ENCODE data around the gene ETV3. TPM values are rescaled to one million over a fixed set of nuclear protein-coding genes. Genes with fewer than 3 reads are reported as not detected.

Gene ETV3
- total RNA-seq, 4 donors from 2014 or later = 88.9 to 93.6 (median 90.9) TPM

- no peak overlapping the region for H3K4me3 ChIP-seq
- H3K4me1 ChIP-seq = peaks cover 11% of the 10 kb centered on the region
- no peak overlapping the region for H3K27ac ChIP-seq
- WGBS = 91% methylated on average over 6 of the region's 6 CpGs
- H3K36me3 ChIP-seq = no peaks in the 10 kb centered on the region
- no peaks in the 10 kb centered on the region for H3K27me3 ChIP-seq
- no peaks in the 10 kb centered on the region for H3K9me3 ChIP-seq
- peak; percentile 7 to 47 for DNase-seq (ENCODE audit: low spot score in 2 of 2)
- TF ChIP-seq EP300 (IDR thresholded peaks at IDR 0.05) (no peak), POLR2A (IDR thresholded peaks at IDR 0.05) (no peak), CTCF (IDR thresholded peaks at IDR 0.05) (no peak), POLR2AphosphoS5 (IDR thresholded peaks at IDR 0.05) (no peak)
Observed at GRCh38 chr1:157097692-157098091, 40.5 kb downstream of the ETV3 start.

GRCh38 chr1:157096881-157097280 is 41.3 kb downstream of the ETV3 start:
- TF ChIP-seq EP300 (IDR thresholded peaks at IDR 0.05) (no peak), POLR2AphosphoS5 (IDR thresholded peaks at IDR 0.05) (no peak), POLR2A (IDR thresholded peaks at IDR 0.05) (no peak), CTCF (IDR thresholded peaks at IDR 0.05) (no peak)
- Histone ChIP-seq H3K36me3 (no peaks in the 10 kb centered on the region), H3K27me3 (no peaks in the 10 kb centered on the region), H3K9me3 (no peaks in the 10 kb centered on the region), H3K4me3 (no peak overlapping the region), H3K4me1 (peaks cover 9% of the 10 kb centered on the region), H3K27ac (no peak overlapping the region)
- DNase-seq (ENCODE audit: low spot score in 2 of 2) = peak in 1 of 2 donors; percentile 35
- 84% methylated on average over 6 of the region's 6 CpGs for WGBS

- peak in 1 of 2 donors; percentile 53 for DNase-seq (ENCODE audit: low spot score in 2 of 2)
- H3K9me3 ChIP-seq = no peaks in the 10 kb centered on the region
- TF ChIP-seq EP300 (IDR thresholded peaks at IDR 0.05) (no peak), POLR2A (IDR thresholded peaks at IDR 0.05) (no peak), POLR2AphosphoS5 (IDR thresholded peaks at IDR 0.05) (no peak), CTCF (IDR thresholded peaks at IDR 0.05) (no peak)
- 33% methylated on average over 2 of the region's 2 CpGs for WGBS
- H3K4me3 ChIP-seq = no peak overlapping the region
- no peaks in the 10 kb centered on the region for H3K27me3 ChIP-seq
- H3K27ac ChIP-seq = no peak overlapping the region
- H3K4me1 ChIP-seq = peaks cover 15% of the 10 kb centered on the region
- H3K36me3 ChIP-seq = no peaks in the 10 kb centered on the region
Observed at GRCh38 chr1:157095551-157095950, 42.6 kb downstream of the ETV3 start.

- DNase-seq (ENCODE audit: low spot score in 2 of 2) = peak in 1 of 2 donors; percentile 40
- WGBS = 33% methylated on average over 4 of the region's 4 CpGs
- no peaks in the 10 kb centered on the region for H3K9me3 ChIP-seq
Observed at GRCh38 chr1:157095091-157095490, 43.1 kb downstream of the ETV3 start.

DNA sequence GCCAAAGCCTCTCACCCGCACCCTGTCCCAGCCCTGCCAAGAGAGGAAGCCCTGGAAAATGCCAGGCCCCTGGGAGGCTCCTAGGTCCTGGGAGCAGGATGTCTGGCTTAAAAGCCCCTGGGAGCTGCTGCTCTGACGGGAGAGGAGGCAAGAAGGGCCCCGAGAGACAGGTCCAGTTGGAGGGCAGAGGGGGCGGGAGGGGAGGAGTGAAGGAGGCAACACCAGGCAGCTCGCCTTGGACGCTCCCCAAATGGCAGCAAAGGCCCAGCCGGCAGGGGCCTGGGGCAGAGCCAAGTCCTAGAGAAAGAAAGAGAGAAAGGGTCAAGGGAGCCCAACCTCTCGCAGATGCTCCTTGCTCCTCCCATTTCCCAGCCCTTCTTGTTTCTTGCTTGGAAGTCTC is 45.4 kb downstream of the ETV3 start:
- Histone ChIP-seq H3K4me3 (no peak overlapping the region), H3K27ac (no peak overlapping the region), H3K27me3 (no peaks in the 10 kb centered on the region), H3K36me3 (no peaks in the 10 kb centered on the region), H3K4me1 (peaks cover 19% of the 10 kb centered on the region), H3K9me3 (no peaks in the 10 kb centered on the region)
- peak in 1 of 2 donors; percentile 74 for DNase-seq (ENCODE audit: low spot score in 2 of 2)
- WGBS = 61% methylated on average over 7 of the region's 8 CpGs
- TF ChIP-seq EP300 (IDR thresholded peaks at IDR 0.05) = no peak
- no peak for TF ChIP-seq POLR2A (IDR thresholded peaks at IDR 0.05)
- TF ChIP-seq POLR2AphosphoS5 (IDR thresholded peaks at IDR 0.05) = no peak
- no peak for TF ChIP-seq CTCF (IDR thresholded peaks at IDR 0.05)

More at GRCh38 chr1:157095091-157095490, 43.1 kb downstream of the ETV3 start:
- Histone ChIP-seq H3K36me3 (no peaks in the 10 kb centered on the region), H3K27ac (no peak overlapping the region), H3K27me3 (no peaks in the 10 kb centered on the region), H3K4me3 (no peak overlapping the region), H3K4me1 (peaks cover 19% of the 10 kb centered on the region)
- TF ChIP-seq POLR2A (IDR thresholded peaks at IDR 0.05) = no peak
- TF ChIP-seq POLR2AphosphoS5 (IDR thresholded peaks at IDR 0.05) = no peak
- no peak for TF ChIP-seq CTCF (IDR thresholded peaks at IDR 0.05)
- TF ChIP-seq EP300 (IDR thresholded peaks at IDR 0.05) = no peak

All from suprapubic skin (tissue), 4 donors.